Astrocyte (in vitro differentiated cells and primary cell): ENCODE measurements around the gene EXOC6. TPM values are rescaled to one million over a fixed set of nuclear protein-coding genes. Genes with fewer than 3 reads are reported as not detected.

Source experiments
- DNase-seq: peaks from one replicate; pipeline ENCODE4 v3.0.0-alpha.2; 2010; ENCODE audit warnings: low read depth
- FAIRE-seq: peaks from 2 replicates; lab custom pipeline; 2011; peaks lifted over from hg19 to GRCh38; lab: Jason Lieb, UNC
- H2AFZ ChIP-seq: 2 replicates; pipeline ENCODE4 v1.6.0; 2012; ENCODE audit warnings: low read depth, low read length, inconsistent platforms
- H3K27ac ChIP-seq: 2 replicates; pipeline ENCODE4 v1.5.1; 2011; ENCODE audit warnings: low read depth, low read length, inconsistent platforms
- H3K27me3 ChIP-seq: 2 replicates; pipeline ENCODE4 v1.6.0; 2011; ENCODE audit warnings: low read length, inconsistent platforms; ENCODE audit not compliant: insufficient read depth
- H3K36me3 ChIP-seq: 2 replicates; pipeline ENCODE4 v1.5.1; 2011; ENCODE audit warnings: low read length, inconsistent platforms; ENCODE audit not compliant: insufficient read depth
- H3K4me1 ChIP-seq: 2 replicates; pipeline ENCODE4 v1.5.1; 2011; ENCODE audit warnings: low read length, inconsistent platforms; ENCODE audit not compliant: insufficient read depth
- H3K4me2 ChIP-seq: 2 replicates; pipeline ENCODE4 v1.6.0; 2012; ENCODE audit warnings: low read length, inconsistent platforms
- H3K4me3 ChIP-seq: 2 replicates; pipeline ENCODE4 v1.5.1; 2011; ENCODE audit warnings: low read depth, mild to moderate bottlenecking, low read length, inconsistent platforms; ENCODE audit not compliant: insufficient read depth
- H3K79me2 ChIP-seq: 2 replicates; pipeline ENCODE4 v1.6.0; 2012; ENCODE audit warnings: mild to moderate bottlenecking, low read length, inconsistent platforms; ENCODE audit not compliant: insufficient read depth
- H3K9ac ChIP-seq: 2 replicates; pipeline ENCODE4 v1.6.0; 2012; ENCODE audit warnings: mild to moderate bottlenecking, low read length, inconsistent platforms
- H3K9me3 ChIP-seq: 2 replicates; pipeline ENCODE4 v1.5.1; 2012; ENCODE audit warnings: low read depth, mild to moderate bottlenecking, low read length, inconsistent platforms; ENCODE audit not compliant: insufficient read depth
- H4K20me1 ChIP-seq: 2 replicates; pipeline ENCODE4 v1.6.0; 2012; ENCODE audit warnings: low read length, inconsistent platforms; ENCODE audit not compliant: insufficient read depth
- H3K27ac Mint-ChIP-seq: one replicate; pipeline ENCODE4 v1.8.0; 2021; ENCODE audit warnings: mild to moderate bottlenecking, mixed read lengths; ENCODE audit not compliant: unreplicated experiment
- H3K27me3 Mint-ChIP-seq: one replicate; pipeline ENCODE4 v1.8.0; 2021; ENCODE audit warnings: low read depth, mixed read lengths; ENCODE audit not compliant: unreplicated experiment
- H3K36me3 Mint-ChIP-seq: one replicate; pipeline ENCODE4 v1.8.0; 2021; ENCODE audit warnings: low read depth, mixed read lengths; ENCODE audit not compliant: unreplicated experiment
- H3K4me1 Mint-ChIP-seq: one replicate; pipeline ENCODE4 v1.8.0; 2021; ENCODE audit warnings: low read depth, mixed read lengths; ENCODE audit not compliant: unreplicated experiment
- H3K4me3 Mint-ChIP-seq: one replicate; pipeline ENCODE4 v1.8.0; 2021; ENCODE audit warnings: mild to moderate bottlenecking, moderate library complexity, mixed read lengths; ENCODE audit not compliant: unreplicated experiment
- H3K9me3 Mint-ChIP-seq: one replicate; pipeline ENCODE4 v1.8.0; 2021; ENCODE audit warnings: mild to moderate bottlenecking, mixed read lengths; ENCODE audit not compliant: unreplicated experiment
- CTCF ChIP-seq: IDR thresholded peaks from 2 replicates; pipeline ENCODE4 v1.5.1; 2011; ENCODE audit warnings: low read depth, mild to moderate bottlenecking, inconsistent platforms, low read length, moderate library complexity; ENCODE audit not compliant: insufficient read depth
- EZH2 ChIP-seq: IDR thresholded peaks from 2 replicates; pipeline ENCODE4 v1.6.1; 2012; ENCODE audit warnings: mild to moderate bottlenecking, low read length, inconsistent platforms; ENCODE audit not compliant: insufficient read depth
- total RNA-seq: library from RNA; stranded (reverse); gene quantifications from 2 replicates; pipeline ENCODE4 v1.2.1, GENCODE V29; 2021

Gene EXOC6
- total RNA-seq, 1 donor from 2014 or later: 4.9 TPM

DNA sequence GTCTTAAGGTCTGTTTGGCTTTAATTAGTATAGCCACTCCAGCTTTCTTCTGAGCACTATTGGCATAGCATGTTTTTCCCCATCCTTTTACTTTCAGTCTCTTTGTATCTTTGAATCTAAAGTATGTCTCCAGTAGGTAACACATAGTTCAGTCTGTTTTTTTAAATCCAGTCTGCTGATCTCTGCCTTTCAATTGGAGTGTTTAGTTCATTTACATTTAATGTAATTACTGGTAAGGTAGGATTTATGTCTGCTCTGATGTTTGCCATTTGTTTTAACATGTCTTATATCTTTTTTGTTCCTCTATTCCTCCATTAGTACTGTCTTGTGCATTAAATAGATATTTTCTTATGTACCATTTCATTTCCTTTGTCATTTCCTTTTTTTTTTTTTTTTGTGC is 72.5 kb downstream of the EXOC6 start:
- Histone ChIP-seq H3K4me1 (no peaks in the 10 kb centered on the region), H3K79me2 (no peaks in the 10 kb centered on the region), H3K36me3 (no peaks in the 10 kb centered on the region), H3K9me3 (no peaks in the 10 kb centered on the region), H3K27me3 (no peaks in the 10 kb centered on the region), H4K20me1 (no peaks in the 10 kb centered on the region), H3K27ac (no peak overlapping the region), H3K4me2 (no peak overlapping the region), H3K4me3 (no peak overlapping the region), H2AFZ (no peak overlapping the region), H3K9ac (no peak overlapping the region)
- H3K4me1 Mint-ChIP-seq: peaks cover 2% of the 10 kb centered on the region
- DNase-seq (no peak), FAIRE-seq (no peak)
- TF ChIP-seq CTCF (no peak), EZH2 (no peak)
- H3K27me3 Mint-ChIP-seq: no peaks in the 10 kb centered on the region
- no peaks in the 10 kb centered on the region for H3K36me3 Mint-ChIP-seq
- no peak overlapping the region for H3K27ac Mint-ChIP-seq
- H3K4me3 Mint-ChIP-seq: no peak overlapping the region
- H3K9me3 Mint-ChIP-seq: peaks cover 5% of the 10 kb centered on the region

- Histone ChIP-seq H3K9me3 (no peaks in the 10 kb centered on the region), H3K4me3 (no peak overlapping the region), H3K9ac (no peak overlapping the region), H3K27me3 (no peaks in the 10 kb centered on the region), H3K79me2 (no peaks in the 10 kb centered on the region), H3K27ac (no peak overlapping the region), H3K4me1 (no peaks in the 10 kb centered on the region), H2AFZ (no peak overlapping the region), H3K4me2 (no peak overlapping the region), H4K20me1 (no peaks in the 10 kb centered on the region), H3K36me3 (no peaks in the 10 kb centered on the region)
- FAIRE-seq (no peak), DNase-seq (no peak)
- TF ChIP-seq EZH2 (no peak), CTCF (no peak)
- Mint-ChIP-seq H3K27ac (no peak overlapping the region), H3K27me3 (no peaks in the 10 kb centered on the region), H3K4me1 (peaks cover 2% of the 10 kb centered on the region), H3K4me3 (no peak overlapping the region), H3K36me3 (no peaks in the 10 kb centered on the region), H3K9me3 (peaks cover 5% of the 10 kb centered on the region)
Measured at GRCh38 chr10:92923416-92923815, 75.1 kb downstream of the EXOC6 start.

- H3K79me2 ChIP-seq: no peaks in the 10 kb centered on the region
- no peak overlapping the region for H3K9ac ChIP-seq
- H3K27me3 ChIP-seq: no peaks in the 10 kb centered on the region
- DNase-seq: no peak
- Mint-ChIP-seq H3K27me3 (no peaks in the 10 kb centered on the region), H3K4me1 (no peaks in the 10 kb centered on the region), H3K9me3 (peaks cover 2% of the 10 kb centered on the region), H3K4me3 (no peak overlapping the region), H3K27ac (no peak overlapping the region), H3K36me3 (peaks cover 3% of the 10 kb centered on the region)
- no peak overlapping the region for H3K4me3 ChIP-seq
- H4K20me1 ChIP-seq: no peaks in the 10 kb centered on the region
- no peak overlapping the region for H2AFZ ChIP-seq
- no peaks in the 10 kb centered on the region for H3K36me3 ChIP-seq
- no peak overlapping the region for H3K4me2 ChIP-seq
- TF ChIP-seq EZH2: no peak
- no peak for TF ChIP-seq CTCF
- H3K27ac ChIP-seq: no peak overlapping the region
- FAIRE-seq: no peak
- no peaks in the 10 kb centered on the region for H3K9me3 ChIP-seq
- H3K4me1 ChIP-seq: no peaks in the 10 kb centered on the region
Measured at GRCh38 chr10:92929896-92930295, 81.6 kb downstream of the EXOC6 start.
